ENCODE results near the gene CABLES2.

GRCh38 chr20:62448038-62448437 is 41.0 kb upstream of the CABLES2 start:
- TF ChIP-seq CTCF (conservative IDR thresholded peaks at IDR 0.05; ENCODE audit: low read depth, low read length) (no peak), EZH2 (IDR thresholded peaks at IDR 0.05; ENCODE audit: low read length, unreplicated experiment) (no peak)

All from PC-3 (cell line).